HEK293 (cell line): Measurements from ENCODE around the gene PIK3AP1.

Experiments
- CTCF ChIA-PET: fragments of 350-600 bp; formaldehyde crosslinking; extraction: SDS; loops from one replicate; lab custom pipeline; 2021; ENCODE audit warnings: antibody characterized with exemption; lab: Yijun Ruan, JAX
- POLR2A ChIA-PET: fragments of 300-600 bp; formaldehyde crosslinking; extraction: SDS; loops from one replicate; lab custom pipeline; 2020; ENCODE audit warnings: antibody characterized with exemption, inconsistent platforms; lab: Yijun Ruan, JAX
- H3K27ac ChIP-seq: fragments of 200-500 bp; sonication (Bioruptor generic); 2 replicates; pipeline ENCODE4 v1.5.1; 2014; ENCODE audit warnings: low read depth, low read length, control low read depth, inconsistent platforms; ENCODE audit errors: extremely low read depth
- H3K36me3 ChIP-seq, 2 experiments: fragments of 200-500 bp in 1 of 2; sonication (Bioruptor generic) in 1 of 2; 1 replicate in 1 of 2; 2 replicates in 1 of 2; pipeline ENCODE4 v1.5.1; 2014 to 2017; ENCODE audit warnings: inconsistent platforms in 2 of 2, low read length in 2 of 2; ENCODE audit not compliant: control insufficient read depth in 2 of 2, insufficient read depth in 1 of 2
- H3K4me1 ChIP-seq: fragments of 200-500 bp; sonication (Bioruptor generic); 2 replicates; pipeline ENCODE4 v1.5.1; 2014; ENCODE audit warnings: mild to moderate bottlenecking, low read length, inconsistent platforms; ENCODE audit not compliant: control insufficient read depth, insufficient read depth
- H3K4me3 ChIP-seq: 2 replicates; pipeline ENCODE4 v1.5.1; 2011; ENCODE audit warnings: low read depth, mild to moderate bottlenecking, control low read depth, low read length, moderate library complexity
- H3K9me3 ChIP-seq: fragments of 200-500 bp; sonication (Bioruptor generic); 2 replicates; pipeline ENCODE4 v1.5.1; 2014; ENCODE audit warnings: low read depth, low read length, inconsistent platforms; ENCODE audit not compliant: control insufficient read depth, insufficient read depth
- EGR2 ChIP-seq: fragments of 450-650 bp; formaldehyde crosslinking; IDR thresholded peaks from 2 replicates; pipeline ENCODE4 v1.5.1; 2016; ENCODE audit warnings: low read depth, missing biosample characterization, missing genetic modification characterization
- HOXA7 ChIP-seq: sonication (generic); formaldehyde crosslinking; IDR thresholded peaks from 2 replicates; pipeline ENCODE4 v1.8.1; 2022; ENCODE audit warnings: missing genetic modification reagents, borderline replicate concordance
- KLF9 ChIP-seq: fragments of 450-650 bp; formaldehyde crosslinking; IDR thresholded peaks from 2 replicates; pipeline ENCODE4 v1.5.1; 2016; ENCODE audit warnings: missing biosample characterization, missing genetic modification characterization, low read depth
- MYNN ChIP-seq: fragments of 450-650 bp; formaldehyde crosslinking; IDR thresholded peaks from 2 replicates; pipeline ENCODE4 v1.5.1; 2016; ENCODE audit warnings: missing biosample characterization, missing genetic modification characterization, borderline replicate concordance
- YY2 ChIP-seq: fragments of 450-650 bp; formaldehyde crosslinking; IDR thresholded peaks from 2 replicates; pipeline ENCODE4 v1.5.1; 2016; ENCODE audit warnings: missing biosample characterization, missing genetic modification characterization
- ZBTB48 ChIP-seq: fragments of 450-650 bp; formaldehyde crosslinking; IDR thresholded peaks from 2 replicates; pipeline ENCODE4 v1.5.1; 2016; ENCODE audit warnings: missing biosample characterization, missing genetic modification characterization
- ZNF112 ChIP-seq: fragments of 450-650 bp; formaldehyde crosslinking; IDR thresholded peaks from 2 replicates; pipeline ENCODE4 v1.5.0; 2017; ENCODE audit warnings: missing biosample characterization, missing genetic modification characterization
- ZNF121 ChIP-seq: fragments of 450-650 bp; formaldehyde crosslinking; IDR thresholded peaks from 2 replicates; pipeline ENCODE4 v1.5.1; 2016; ENCODE audit warnings: missing biosample characterization, missing genetic modification characterization
- ZNF155 ChIP-seq: fragments of 450-650 bp; formaldehyde crosslinking; IDR thresholded peaks from 2 replicates; pipeline ENCODE4 v1.5.1; 2016; ENCODE audit warnings: missing biosample characterization, missing genetic modification characterization
- ZNF157 ChIP-seq: fragments of 450-650 bp; formaldehyde crosslinking; IDR thresholded peaks from 2 replicates; pipeline ENCODE4 v1.5.1; 2016; ENCODE audit warnings: missing biosample characterization, missing genetic modification characterization
- ZNF169 ChIP-seq: fragments of 450-650 bp; formaldehyde crosslinking; IDR thresholded peaks from 2 replicates; pipeline ENCODE4 v1.5.1; 2016; ENCODE audit warnings: missing biosample characterization, missing genetic modification characterization
- ZNF184 ChIP-seq: fragments of 450-650 bp; IDR thresholded peaks from 2 replicates; pipeline ENCODE4 v1.5.1; 2018; ENCODE audit warnings: missing biosample characterization, mild to moderate bottlenecking, missing genetic modification characterization
- ZNF202 ChIP-seq: fragments of 450-650 bp; formaldehyde crosslinking; IDR thresholded peaks from 2 replicates; pipeline ENCODE4 v1.5.1; 2016; ENCODE audit warnings: missing biosample characterization, missing genetic modification characterization, borderline replicate concordance
- ZNF292 ChIP-seq: fragments of 450-650 bp; formaldehyde crosslinking; IDR thresholded peaks from 2 replicates; pipeline ENCODE4 v1.5.1; 2016; ENCODE audit warnings: low read depth, missing biosample characterization, missing genetic modification characterization, borderline replicate concordance
- ZNF37A ChIP-seq: fragments of 450-650 bp; IDR thresholded peaks from 2 replicates; pipeline ENCODE4 v1.5.1; 2018; ENCODE audit warnings: missing biosample characterization, missing genetic modification characterization
- ZNF621 ChIP-seq: fragments of 450-650 bp; formaldehyde crosslinking; IDR thresholded peaks from 2 replicates; pipeline ENCODE4 v1.5.1; 2017; ENCODE audit warnings: missing biosample characterization, missing genetic modification characterization
- ZNF624 ChIP-seq: fragments of 450-650 bp; formaldehyde crosslinking; IDR thresholded peaks from 2 replicates; pipeline ENCODE4 v1.5.1; 2017; ENCODE audit warnings: missing biosample characterization, missing genetic modification characterization
- ZNF660 ChIP-seq: fragments of 450-650 bp; IDR thresholded peaks from 2 replicates; pipeline ENCODE4 v1.5.1; 2018; ENCODE audit warnings: missing biosample characterization, mild to moderate bottlenecking, missing genetic modification characterization
- ZNF777 ChIP-seq: fragments of 450-650 bp; formaldehyde crosslinking; IDR thresholded peaks from 2 replicates; pipeline ENCODE4 v1.5.1; 2017; ENCODE audit warnings: missing biosample characterization, missing genetic modification characterization, borderline replicate concordance
- ZNF791 ChIP-seq: fragments of 450-650 bp; formaldehyde crosslinking; IDR thresholded peaks from 2 replicates; pipeline ENCODE4 v1.5.1; 2016; ENCODE audit warnings: missing biosample characterization, missing genetic modification characterization
- ZNF830 ChIP-seq: fragments of 450-650 bp; IDR thresholded peaks from 2 replicates; pipeline ENCODE4 v1.5.0; 2018; ENCODE audit warnings: missing biosample characterization, missing genetic modification characterization, low read depth, mild to moderate bottlenecking, moderate library complexity
- TF ChIP-seq, protein P1 (sequence below): fragments of 450-650 bp; formaldehyde crosslinking; IDR thresholded peaks from 2 replicates; pipeline ENCODE4 v1.5.1; 2016; ENCODE audit warnings: missing biosample characterization, missing genetic modification characterization, low read depth
- TF ChIP-seq, protein P2 (sequence below): IDR thresholded peaks from 2 replicates; pipeline ENCODE4 v1.6.1; 2011; ENCODE audit warnings: mild to moderate bottlenecking, low read depth, low read length, borderline replicate concordance
- TF ChIP-seq, protein P3 (sequence below): fragments of 450-650 bp; formaldehyde crosslinking; IDR thresholded peaks from 2 replicates; pipeline ENCODE4; 2016; ENCODE audit warnings: missing biosample characterization, missing genetic modification characterization
- TF ChIP-seq, protein P4 (sequence below): fragments of 450-650 bp; formaldehyde crosslinking; IDR thresholded peaks from 2 replicates; pipeline ENCODE4 v1.5.1; 2016; ENCODE audit warnings: missing biosample characterization, missing genetic modification characterization
- TF ChIP-seq, protein P5 (sequence below): fragments of 450-650 bp; formaldehyde crosslinking; IDR thresholded peaks from 2 replicates; pipeline ENCODE4 v1.5.0; 2017; ENCODE audit warnings: missing biosample characterization, missing genetic modification characterization, borderline replicate concordance
- TF ChIP-seq, protein P6 (sequence below): fragments of 450-650 bp; formaldehyde crosslinking; IDR thresholded peaks from 2 replicates; pipeline ENCODE4 v1.5.1; 2016; ENCODE audit warnings: missing biosample characterization, missing genetic modification characterization

The PIK3AP1 gene

DNA sequence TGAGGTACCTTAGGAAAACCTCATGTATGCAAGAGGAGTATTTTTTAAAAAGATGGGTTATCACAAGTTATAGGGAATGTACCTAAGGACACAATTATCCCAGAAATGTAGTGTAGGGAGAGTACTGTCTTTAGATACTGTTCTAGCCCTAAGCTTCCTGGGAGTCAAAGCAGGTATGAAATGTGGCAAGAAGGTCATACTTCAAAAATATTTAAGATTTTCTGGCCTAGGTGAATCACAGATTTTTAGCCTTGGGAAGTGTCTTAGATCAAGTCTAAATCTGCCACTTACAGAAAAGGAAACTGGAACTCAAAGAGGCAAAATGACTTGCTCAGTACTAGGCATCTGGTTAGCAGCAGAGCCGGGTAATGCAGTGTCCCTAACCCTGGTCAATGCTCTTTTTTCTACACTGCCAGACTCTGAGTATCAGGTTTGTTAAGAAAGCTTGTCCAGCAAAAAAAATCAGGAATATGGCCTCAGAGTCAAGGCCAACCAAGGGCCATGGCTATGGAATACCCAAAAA is 13.9 kb downstream of the PIK3AP1 start:
- ChIA-PET CTCF (interaction anchor here (0.5 to 0.6 kb wide), 2 partner anchors 309 to 477 kb away, joined by 3 to 4 read pairs; no protein-coding TSS in a partner anchor), POLR2A (no interaction called here)
- Histone ChIP-seq H3K27ac (no peak overlapping the region), H3K9me3 (no peaks in the 10 kb centered on the region), H3K4me3 (no peak overlapping the region), H3K4me1 (no peaks in the 10 kb centered on the region), H3K36me3 (no peaks in the 10 kb centered on the region)
- TF ChIP-seq ZNF624 (no peak), ZNF777 (tag by site-specific recombination) (no peak), EGR2 (tag by site-specific recombination) (no peak), ZNF155 (no peak), KLF9 (tag by site-specific recombination) (no peak), HOXA7 (CRISPR knock-in tag) (no peak), ZNF169 (tag by site-specific recombination) (no peak), ZBTB48 (tag by site-specific recombination) (no peak), ZNF157 (no peak), ZNF37A (tag by site-specific recombination) (no peak), ZNF292 (tag by site-specific recombination) (no peak), ZNF184 (tag by site-specific recombination) (no peak)
- TF ChIP-seq, protein P1, sequence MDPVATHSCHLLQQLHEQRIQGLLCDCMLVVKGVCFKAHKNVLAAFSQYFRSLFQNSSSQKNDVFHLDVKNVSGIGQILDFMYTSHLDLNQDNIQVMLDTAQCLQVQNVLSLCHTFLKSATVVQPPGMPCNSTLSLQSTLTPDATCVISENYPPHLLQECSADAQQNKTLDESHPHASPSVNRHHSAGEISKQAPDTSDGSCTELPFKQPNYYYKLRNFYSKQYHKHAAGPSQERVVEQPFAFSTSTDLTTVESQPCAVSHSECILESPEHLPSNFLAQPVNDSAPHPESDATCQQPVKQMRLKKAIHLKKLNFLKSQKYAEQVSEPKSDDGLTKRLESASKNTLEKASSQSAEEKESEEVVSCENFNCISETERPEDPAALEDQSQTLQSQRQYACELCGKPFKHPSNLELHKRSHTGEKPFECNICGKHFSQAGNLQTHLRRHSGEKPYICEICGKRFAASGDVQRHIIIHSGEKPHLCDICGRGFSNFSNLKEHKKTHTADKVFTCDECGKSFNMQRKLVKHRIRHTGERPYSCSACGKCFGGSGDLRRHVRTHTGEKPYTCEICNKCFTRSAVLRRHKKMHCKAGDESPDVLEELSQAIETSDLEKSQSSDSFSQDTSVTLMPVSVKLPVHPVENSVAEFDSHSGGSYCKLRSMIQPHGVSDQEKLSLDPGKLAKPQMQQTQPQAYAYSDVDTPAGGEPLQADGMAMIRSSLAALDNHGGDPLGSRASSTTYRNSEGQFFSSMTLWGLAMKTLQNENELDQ = no peak
- TF ChIP-seq, protein P2, sequence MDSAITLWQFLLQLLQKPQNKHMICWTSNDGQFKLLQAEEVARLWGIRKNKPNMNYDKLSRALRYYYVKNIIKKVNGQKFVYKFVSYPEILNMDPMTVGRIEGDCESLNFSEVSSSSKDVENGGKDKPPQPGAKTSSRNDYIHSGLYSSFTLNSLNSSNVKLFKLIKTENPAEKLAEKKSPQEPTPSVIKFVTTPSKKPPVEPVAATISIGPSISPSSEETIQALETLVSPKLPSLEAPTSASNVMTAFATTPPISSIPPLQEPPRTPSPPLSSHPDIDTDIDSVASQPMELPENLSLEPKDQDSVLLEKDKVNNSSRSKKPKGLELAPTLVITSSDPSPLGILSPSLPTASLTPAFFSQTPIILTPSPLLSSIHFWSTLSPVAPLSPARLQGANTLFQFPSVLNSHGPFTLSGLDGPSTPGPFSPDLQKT = no peak
- TF ChIP-seq, protein P3, sequence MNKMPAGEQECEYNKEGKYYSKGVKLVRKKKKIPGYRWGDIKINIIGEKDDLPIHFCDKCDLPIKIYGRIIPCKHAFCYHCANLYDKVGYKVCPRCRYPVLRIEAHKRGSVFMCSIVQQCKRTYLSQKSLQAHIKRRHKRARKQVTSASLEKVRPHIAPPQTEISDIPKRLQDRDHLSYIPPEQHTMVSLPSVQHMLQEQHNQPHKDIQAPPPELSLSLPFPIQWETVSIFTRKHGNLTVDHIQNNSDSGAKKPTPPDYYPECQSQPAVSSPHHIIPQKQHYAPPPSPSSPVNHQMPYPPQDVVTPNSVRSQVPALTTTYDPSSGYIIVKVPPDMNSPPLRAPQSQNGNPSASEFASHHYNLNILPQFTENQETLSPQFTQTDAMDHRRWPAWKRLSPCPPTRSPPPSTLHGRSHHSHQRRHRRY (tag by site-specific recombination) = no peak

DNA sequence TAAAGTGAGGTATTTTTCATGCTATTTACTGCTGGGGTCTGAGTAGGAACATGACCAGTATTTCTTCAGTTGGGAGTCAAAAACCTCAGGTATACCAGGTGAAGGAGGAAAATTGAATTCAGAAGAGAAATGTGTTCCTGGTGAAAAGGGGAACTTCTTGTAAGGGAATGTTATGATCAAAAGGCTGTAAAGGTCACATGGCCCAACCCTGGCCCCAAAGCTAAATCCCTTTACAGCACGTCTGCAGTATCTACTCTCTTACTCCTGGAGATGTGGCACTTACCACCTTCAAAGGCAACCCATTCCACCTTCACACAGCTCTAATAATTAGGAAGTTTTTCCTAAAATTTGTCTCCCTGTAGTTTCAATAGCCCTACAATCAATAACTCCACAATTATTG is 15.2 kb downstream of the PIK3AP1 start:
- CTCF ChIA-PET = no interaction called here
- POLR2A ChIA-PET = interaction anchor here (0.7 kb wide), 1 partner anchor 27 kb away, joined by 4 read pairs; no protein-coding TSS in a partner anchor
- H3K9me3 ChIP-seq = no peaks in the 10 kb centered on the region
- H3K4me3 ChIP-seq = no peak overlapping the region
- no peaks in the 10 kb centered on the region for H3K36me3 ChIP-seq
- H3K27ac ChIP-seq = no peak overlapping the region
- H3K4me1 ChIP-seq = no peaks in the 10 kb centered on the region
- TF ChIP-seq ZNF791 (no peak), ZNF121 (tag by site-specific recombination) (no peak), ZNF112 (tag by site-specific recombination) (no peak), ZNF621 (tag by site-specific recombination) (no peak), MYNN (tag by site-specific recombination) (no peak), ZNF660 (tag by site-specific recombination) (no peak), YY2 (tag by site-specific recombination) (no peak), ZNF202 (no peak), ZNF830 (tag by site-specific recombination) (no peak)
- TF ChIP-seq, protein P4, sequence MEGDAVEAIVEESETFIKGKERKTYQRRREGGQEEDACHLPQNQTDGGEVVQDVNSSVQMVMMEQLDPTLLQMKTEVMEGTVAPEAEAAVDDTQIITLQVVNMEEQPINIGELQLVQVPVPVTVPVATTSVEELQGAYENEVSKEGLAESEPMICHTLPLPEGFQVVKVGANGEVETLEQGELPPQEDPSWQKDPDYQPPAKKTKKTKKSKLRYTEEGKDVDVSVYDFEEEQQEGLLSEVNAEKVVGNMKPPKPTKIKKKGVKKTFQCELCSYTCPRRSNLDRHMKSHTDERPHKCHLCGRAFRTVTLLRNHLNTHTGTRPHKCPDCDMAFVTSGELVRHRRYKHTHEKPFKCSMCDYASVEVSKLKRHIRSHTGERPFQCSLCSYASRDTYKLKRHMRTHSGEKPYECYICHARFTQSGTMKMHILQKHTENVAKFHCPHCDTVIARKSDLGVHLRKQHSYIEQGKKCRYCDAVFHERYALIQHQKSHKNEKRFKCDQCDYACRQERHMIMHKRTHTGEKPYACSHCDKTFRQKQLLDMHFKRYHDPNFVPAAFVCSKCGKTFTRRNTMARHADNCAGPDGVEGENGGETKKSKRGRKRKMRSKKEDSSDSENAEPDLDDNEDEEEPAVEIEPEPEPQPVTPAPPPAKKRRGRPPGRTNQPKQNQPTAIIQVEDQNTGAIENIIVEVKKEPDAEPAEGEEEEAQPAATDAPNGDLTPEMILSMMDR (tag by site-specific recombination) = no peak
- TF ChIP-seq, protein P5, sequence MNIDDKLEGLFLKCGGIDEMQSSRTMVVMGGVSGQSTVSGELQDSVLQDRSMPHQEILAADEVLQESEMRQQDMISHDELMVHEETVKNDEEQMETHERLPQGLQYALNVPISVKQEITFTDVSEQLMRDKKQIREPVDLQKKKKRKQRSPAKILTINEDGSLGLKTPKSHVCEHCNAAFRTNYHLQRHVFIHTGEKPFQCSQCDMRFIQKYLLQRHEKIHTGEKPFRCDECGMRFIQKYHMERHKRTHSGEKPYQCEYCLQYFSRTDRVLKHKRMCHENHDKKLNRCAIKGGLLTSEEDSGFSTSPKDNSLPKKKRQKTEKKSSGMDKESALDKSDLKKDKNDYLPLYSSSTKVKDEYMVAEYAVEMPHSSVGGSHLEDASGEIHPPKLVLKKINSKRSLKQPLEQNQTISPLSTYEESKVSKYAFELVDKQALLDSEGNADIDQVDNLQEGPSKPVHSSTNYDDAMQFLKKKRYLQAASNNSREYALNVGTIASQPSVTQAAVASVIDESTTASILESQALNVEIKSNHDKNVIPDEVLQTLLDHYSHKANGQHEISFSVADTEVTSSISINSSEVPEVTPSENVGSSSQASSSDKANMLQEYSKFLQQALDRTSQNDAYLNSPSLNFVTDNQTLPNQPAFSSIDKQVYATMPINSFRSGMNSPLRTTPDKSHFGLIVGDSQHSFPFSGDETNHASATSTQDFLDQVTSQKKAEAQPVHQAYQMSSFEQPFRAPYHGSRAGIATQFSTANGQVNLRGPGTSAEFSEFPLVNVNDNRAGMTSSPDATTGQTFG (tag by site-specific recombination) = no peak
- TF ChIP-seq, protein P6, sequence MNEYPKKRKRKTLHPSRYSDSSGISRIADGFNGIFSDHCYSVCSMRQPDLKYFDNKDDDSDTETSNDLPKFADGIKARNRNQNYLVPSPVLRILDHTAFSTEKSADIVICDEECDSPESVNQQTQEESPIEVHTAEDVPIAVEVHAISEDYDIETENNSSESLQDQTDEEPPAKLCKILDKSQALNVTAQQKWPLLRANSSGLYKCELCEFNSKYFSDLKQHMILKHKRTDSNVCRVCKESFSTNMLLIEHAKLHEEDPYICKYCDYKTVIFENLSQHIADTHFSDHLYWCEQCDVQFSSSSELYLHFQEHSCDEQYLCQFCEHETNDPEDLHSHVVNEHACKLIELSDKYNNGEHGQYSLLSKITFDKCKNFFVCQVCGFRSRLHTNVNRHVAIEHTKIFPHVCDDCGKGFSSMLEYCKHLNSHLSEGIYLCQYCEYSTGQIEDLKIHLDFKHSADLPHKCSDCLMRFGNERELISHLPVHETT (tag by site-specific recombination) = no peak
